ENCODE data around the gene SIX3.

SIX3 gene

DNA sequence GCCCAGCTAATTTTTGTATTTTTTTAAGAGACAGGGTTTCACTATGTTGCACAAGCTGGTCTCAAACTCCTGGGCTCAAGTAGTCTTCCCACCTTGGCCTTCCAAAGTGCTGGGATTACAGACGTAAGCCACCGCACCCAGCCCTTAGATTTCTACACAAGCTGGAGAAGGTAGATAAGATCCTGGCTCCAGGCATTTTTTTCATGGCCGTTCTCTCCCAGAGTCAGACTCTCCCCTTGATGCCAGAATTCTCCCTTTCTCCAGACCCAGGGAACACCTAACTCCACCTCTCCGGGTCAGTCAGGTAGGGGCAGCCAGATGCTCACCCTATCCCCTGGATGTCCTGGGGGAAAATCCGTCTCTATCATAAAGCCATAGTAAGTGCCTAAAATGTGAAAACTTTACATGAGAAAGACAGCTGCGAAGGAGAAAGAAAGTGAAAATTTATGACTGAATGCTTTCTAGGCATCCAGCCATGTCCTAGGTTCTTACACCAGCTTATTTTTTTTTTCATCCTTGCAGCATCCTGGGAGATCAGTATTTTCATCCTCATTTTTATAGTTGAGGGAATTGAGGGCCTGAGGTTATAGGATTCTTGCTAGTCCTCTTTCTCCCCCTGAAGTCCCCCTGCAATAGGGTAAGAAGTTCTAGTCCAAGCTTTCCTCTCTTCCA, 16.3 kb downstream of the SIX3 start:
- no peak for DNase-seq (ENCODE audit: low read depth in 3 of 3)

DNA sequence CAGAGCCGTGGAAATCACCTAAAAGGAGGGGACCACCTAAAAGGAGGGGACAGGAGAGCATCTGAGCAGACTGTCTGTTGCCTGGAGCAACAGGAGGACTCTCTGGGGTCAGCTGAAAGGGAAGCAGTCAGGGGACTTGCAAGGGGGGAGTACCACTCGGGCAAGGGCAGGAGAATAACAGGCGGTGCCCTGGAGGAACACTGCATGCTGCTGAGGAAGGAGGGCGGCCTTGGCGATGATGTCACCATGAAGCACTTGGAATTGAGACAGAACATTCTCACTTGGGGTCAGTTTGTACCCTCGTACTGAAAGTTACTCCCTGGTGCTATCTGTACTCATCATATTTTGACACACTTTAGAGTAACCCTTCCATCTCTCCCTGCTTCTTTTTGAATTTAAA, 18.4 kb downstream of the SIX3 start:
- DNase-seq (ENCODE audit: low read depth in 3 of 3) = no peak

DNA sequence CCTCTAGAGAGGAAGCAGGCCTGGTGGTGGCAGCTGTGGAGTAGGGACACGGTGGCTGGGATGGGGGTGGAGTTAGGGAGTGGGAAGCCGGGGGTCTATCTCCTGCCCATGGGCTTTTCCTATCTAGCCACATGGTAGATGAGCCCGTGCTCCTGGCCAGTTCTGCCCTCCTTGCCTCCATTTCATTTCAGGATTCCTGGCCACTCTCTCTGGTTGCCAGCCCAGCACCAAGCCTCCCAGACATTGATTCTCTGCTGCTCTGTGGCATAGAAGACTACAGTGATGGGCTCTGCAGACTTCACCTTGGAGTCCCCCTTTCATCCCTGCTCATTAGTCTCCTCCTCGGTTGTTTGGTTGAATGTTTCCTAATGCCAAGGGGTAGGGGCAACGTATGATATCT, 19.4 kb downstream of the SIX3 start:
- no peak for DNase-seq (ENCODE audit: low read depth in 3 of 3)

DNA sequence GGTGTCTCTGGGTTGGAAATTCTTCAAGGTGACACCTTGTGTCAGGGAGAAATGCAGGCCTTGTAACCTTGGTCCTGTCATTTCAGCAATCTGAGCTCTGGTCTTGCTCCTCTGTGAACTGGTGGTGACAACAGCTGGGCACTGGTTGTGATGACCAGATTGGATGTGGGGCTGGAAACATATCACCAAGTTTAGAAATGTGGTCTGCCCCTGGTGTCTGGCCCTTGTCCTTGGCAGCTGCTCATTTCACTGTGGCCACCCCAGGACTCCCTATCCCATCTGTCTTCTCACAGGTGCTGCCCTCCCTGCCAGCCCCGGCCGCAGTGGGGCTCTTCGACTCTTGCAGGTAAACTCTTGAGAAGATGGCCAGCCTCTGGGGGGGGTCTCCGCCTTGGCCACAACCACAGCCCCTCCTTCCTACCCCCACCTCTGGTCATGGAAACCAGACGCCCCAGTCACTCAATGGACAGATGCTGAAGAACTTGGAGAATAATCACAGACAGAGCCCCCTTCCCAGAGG, 20.7 kb downstream of the SIX3 start:
- no peak for DNase-seq (ENCODE audit: low read depth in 3 of 3)

DNA sequence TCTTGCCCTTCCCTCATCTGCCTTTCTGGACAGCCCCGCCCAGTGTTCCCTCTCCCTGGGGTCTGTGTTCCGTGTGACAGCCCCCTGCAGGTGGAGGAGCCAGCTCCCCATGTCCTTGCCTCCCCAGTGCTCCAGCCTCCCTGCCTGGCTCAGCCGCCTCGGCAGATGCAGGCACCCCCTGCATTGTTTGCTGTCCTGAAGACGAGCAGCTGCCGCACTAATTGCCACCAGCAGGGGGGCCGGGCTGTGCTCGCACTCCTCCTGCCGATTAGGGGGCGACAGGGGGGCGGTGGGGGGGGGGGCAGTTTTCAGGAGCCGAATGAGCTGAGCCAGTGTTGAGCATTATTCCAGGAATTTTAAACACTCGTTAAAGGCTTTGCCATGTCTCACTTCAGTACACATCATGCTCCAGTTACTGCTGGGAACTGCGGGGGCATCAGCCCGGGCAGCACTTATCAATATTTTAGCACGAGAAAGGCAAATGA, 23.3 kb downstream of the SIX3 start:
- no peak for DNase-seq (ENCODE audit: low read depth in 3 of 3)

DNA sequence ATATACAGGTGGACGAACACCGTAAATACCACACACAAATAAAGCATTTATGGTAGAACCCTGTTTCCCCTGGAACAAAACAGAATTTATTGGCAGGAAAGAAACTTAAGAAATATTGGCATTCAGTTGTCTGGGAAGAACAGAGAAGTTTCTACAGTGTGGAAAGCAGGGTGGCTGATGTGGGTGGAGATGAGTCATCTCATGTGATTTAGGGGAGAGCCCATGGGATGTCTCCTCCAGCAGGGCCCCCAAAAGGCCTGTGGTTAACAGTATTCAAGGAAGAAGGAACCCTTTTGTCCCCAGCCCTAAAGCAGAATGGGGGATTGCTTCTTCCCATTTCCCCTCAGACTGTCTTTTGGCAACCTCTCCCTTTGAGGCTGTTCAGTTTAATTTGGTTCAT, 24.2 kb downstream of the SIX3 start:
- DNase-seq (ENCODE audit: low read depth in 3 of 3) = no peak

DNA sequence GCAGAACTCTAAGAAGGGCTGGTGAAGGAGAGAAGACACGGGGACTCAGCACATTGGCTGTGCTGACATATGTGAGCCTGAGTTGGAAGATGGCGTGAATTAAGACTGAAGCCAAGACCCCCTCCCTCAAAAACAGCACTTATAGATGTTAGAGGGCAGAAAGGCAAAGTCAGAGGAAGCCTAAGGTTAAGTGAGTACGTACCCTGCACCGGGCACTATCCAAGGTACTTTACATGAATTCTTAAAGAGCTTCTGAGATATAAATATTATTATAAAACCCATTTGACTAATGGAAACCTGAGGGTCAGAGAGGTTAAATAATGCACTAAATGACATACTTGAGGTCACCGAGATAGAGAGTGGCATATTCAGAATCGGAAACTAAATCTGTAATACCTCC, 25.6 kb downstream of the SIX3 start:
- no peak for DNase-seq (ENCODE audit: low read depth in 3 of 3)

DNA sequence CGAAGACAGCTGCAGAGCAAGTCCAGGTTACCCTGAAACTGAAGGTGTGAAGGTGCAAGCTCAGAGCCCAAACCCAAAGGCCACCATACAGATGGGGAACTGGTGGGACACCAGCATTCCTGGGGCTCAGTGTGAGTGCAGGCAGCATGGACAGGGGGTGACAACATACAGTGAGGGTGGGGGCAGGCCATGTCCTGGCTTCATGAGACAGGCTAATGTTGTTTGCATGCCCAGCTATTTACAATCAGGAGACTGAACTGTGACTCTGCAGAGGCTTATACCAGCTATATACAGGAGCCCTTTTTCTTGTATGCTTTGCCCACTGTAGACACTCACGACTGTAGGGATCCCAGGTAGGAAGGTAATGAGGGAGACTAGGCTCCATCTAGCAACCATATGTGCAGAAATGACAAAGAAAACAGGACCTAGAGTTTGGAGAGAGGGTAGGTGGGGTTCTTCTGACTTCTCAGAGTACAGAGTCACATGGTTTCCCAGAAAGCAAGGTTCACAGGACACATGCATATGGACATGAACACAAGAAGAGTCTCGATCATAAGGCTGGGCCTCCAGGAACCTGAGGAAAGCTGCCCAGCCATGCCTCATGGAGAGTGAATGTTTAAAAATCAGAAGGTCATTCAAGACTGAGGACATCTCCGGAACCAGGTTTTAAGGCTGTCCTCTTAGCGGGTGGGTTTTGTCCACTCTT, 26.4 kb downstream of the SIX3 start:
- DNase-seq (ENCODE audit: low read depth in 3 of 3) = no peak

DNA sequence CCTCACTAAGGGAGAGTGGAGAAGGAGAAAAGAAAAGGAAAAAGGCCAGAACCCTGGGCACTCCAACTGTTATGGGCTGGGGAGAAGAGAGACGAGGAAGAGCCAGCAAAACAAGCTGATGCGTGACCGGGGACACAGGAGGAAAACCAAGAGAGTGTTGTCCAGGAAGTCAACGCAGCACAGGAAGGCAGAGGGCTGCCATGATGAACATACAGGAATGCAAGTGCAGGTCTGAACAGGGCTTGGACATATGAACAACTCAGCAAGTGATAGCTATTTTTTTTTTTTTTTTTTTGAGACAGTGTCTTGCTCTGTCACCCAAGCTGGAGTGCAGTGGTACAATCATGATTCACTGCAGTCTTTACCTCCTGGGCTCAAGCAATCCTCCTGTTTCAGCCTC, 28.4 kb downstream of the SIX3 start:
- no peak for DNase-seq (ENCODE audit: low read depth in 3 of 3)

DNA sequence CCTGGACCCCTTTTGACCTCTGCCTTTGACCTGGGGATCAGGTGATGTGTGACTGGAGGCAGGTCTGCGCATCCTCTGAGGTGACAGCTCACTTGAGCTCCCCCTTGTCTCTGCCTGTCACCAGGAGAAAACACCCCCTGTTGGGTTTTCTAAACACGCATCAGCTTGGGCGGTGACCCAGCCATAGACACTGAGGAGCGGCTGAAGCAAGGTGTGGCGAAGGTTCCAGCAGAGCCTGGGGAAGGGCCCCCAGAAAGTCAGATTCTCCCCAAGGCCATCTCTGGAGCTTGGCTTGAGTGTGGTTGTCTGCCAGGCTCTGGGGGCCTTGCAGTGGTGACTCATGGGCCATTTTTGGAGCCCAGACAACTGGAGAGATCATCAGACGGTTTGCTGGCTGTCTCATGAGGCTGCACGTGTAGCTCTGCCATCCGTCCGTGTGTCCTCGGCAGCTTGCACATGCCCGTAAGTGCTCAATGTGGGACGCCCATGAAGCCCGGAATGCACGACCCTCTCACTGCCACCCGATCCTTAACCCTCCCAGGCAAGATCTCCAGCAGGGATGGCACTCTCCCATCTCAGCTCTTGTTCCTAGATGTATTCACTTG, 29.4 kb downstream of the SIX3 start:
- DNase-seq (ENCODE audit: low read depth in 3 of 3) = no peak

DNA sequence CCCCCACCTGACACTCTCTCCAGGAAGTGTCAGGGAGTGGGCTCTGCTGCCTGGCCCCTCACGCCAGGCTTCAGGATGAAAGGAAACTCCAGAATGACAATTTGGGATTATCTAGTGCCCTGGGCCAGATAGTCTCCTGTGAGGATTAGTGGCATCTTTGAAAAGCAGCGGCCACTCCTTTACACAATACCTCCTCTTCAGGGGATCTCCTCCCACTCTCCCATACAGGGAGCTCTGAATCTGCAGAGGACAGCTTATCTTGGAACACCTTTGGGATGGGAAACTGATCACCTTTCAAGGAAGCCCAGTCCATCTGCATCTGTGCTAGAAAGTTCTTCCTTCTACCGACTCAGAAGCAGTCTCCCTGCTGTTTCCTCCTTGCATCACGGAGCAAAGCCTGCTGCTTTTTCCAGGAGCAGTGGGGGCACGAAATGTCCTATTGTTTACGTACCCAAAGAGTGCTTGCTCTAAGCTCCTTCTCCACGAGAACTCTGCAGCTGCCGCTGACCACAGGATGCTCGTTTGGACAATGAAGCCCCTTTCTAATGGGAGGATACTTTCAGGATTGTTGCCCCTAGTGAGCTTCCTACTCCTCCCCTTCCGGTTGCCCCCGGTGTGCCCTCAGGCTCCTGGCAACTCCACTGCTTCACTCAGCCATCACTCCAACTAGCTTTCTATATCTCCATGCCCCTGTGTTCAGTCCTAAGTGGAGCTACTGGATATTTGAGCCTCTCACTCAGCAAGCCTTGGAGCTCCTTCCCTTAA, 31.5 kb downstream of the SIX3 start:
- DNase-seq (ENCODE audit: low read depth in 3 of 3) = no peak

DNA sequence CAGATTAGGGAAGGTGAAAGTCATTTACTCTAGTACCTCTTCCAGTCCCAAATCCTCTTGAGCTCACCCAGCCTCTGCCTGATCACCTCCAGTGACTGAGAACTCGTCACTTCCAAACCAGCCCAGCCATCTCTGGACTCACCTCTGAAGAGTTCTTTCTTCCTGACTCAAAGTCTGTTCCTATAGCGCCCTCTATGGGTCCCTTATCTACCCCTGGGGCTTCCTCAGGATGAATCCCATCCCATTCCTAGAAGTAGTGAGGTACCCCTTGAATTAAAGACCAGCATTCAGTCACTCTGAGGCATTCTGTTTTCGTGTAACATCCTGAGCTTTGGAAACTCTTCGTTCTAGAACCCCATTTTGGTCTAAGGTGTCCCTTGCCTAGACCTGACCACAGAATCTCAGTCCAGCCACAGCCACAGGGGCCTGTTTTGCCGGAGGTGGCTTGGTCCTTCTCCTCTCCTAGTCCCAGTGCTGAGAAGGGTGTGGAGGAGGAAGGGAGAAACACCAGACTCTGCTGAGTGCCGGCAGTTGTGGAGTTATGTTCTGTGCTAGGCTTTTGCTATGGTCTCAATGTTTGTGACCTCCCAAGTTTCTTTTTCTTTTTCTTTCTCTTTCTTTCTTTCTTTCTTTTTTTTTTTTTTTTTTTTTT, 32.7 kb downstream of the SIX3 start:
- DNase-seq (ENCODE audit: low read depth in 3 of 3) = no peak

DNA sequence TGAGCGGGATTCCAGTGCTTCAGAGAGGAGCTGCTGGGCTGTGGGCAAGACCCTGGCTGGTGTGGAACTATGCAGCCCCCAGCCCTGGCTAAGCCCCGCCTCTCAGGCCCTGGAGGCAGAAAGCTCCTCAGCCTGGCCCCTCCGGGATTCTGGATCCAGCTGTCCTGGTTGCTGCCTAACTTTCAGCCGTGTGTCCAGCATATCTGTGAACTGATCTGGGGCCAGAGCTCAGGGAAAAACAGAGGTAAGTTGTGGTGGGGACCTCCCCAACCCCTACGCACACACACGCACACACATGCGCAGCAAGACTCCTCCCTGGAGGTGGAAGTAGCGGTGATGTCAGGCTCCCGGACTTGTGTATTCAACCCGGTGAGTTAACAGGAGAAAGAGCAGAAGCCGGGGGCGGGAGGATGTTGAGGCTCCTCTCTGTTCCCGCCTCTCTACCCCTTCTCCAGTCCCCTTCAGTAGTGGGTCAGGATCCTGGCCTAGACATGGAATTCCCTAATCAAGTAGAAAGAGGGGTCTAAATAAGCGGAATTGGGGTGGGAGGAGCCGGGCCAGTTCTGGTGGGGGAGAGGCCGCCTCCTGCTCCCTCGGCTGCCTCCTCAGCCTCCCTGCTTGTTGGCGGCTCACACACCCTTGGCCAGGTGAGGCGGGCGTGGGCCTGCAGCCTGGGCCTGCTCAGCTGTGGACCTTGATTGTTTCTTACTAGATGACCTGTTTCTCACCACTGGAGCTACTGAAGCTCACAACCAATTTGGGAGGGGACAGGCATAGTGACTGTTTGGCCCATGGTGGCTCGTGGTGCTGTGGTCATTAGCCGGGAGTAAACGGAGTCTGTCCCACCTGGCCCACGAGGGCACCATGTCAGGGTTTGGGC, 34.3 kb downstream of the SIX3 start:
- no peak for DNase-seq (ENCODE audit: low read depth in 3 of 3)

DNA sequence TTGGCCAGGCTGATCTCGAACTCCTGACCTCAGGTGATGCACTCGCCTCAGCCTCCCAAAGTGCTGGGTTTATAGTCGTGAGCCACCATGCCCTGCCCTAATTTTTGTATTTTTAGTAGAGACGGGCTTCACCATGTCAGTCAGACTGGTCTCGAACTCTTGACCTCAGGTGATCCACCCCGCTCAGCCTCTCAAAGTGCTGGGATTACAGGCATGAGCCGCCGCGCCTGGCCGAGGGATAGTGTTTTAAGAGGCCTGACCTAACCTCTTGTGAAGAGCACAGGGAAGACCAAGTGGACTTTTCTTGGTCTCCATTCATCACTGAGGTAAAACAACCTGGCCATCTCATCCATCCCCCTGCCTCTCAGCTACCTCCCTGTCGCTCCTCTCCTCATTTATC, 38.1 kb downstream of the SIX3 start:
- DNase-seq (ENCODE audit: low read depth in 3 of 3) = no peak

DNA sequence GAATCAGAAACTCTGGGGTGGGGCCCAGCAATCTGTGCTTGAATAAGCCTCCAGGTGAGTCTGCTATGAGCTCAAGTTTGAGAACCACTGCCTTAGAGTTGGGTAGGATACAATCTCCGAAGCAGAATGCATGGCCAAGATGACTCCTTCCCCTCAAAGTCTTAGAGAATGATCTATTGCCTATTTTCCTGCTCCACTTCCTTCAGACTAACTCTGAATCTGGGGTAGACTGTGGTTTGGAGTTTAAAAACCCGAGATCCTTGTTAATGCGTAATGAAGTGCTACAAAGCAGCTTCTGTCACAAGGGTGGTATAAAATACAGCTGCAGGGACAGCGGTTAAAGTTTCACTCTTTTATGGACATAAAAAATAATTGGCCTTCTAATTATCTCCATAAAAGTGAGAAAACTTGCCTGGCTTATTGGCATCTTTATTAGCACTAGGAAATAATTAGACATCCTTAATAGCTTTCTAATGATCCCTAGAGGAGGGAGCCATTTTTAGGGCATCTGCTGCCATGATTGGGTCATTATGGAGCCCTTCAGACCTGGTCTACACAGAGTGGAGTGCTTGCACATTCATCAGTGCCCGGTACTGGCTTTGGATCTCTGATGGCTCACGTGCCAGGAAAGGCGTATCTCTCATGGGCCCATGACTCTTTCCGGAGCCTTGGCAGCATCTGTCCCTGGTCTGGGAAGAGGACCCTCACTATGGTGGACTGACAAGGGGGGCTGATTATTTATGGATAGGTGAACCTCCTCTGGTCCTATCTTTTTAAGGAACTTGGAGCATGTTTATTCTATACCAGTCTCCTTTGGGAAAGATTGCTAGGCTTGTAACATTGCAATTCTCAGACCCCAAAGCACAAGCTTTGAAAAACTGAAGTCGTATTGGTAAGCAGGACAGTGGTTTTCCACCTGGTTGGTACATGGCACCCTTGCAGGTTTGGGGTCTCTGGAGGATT, 39.5 kb downstream of the SIX3 start:
- DNase-seq (ENCODE audit: low read depth in 3 of 3) = no peak

DNA sequence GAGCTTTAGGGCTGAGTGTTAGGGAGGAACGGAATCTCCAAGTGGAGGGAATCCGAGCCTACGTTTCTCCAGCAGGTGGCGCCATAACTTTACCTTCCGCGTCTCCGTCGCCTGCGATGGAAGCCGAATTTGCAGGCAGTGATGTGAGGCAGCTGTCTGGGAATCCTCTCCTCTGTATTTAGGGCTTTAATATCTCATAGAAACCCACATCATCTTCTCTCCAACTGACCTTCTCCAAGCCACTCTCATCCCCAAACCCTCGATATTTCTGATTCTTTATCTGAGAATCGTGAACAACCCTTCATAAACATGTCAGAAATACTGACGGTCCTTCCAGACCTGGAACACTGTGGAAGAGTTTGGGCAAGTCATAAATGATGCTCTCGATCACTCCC, 40.2 kb downstream of the SIX3 start:
- peak; percentile 26 to 65 (median 55) for DNase-seq (ENCODE audit: low read depth in 3 of 3)

DNA sequence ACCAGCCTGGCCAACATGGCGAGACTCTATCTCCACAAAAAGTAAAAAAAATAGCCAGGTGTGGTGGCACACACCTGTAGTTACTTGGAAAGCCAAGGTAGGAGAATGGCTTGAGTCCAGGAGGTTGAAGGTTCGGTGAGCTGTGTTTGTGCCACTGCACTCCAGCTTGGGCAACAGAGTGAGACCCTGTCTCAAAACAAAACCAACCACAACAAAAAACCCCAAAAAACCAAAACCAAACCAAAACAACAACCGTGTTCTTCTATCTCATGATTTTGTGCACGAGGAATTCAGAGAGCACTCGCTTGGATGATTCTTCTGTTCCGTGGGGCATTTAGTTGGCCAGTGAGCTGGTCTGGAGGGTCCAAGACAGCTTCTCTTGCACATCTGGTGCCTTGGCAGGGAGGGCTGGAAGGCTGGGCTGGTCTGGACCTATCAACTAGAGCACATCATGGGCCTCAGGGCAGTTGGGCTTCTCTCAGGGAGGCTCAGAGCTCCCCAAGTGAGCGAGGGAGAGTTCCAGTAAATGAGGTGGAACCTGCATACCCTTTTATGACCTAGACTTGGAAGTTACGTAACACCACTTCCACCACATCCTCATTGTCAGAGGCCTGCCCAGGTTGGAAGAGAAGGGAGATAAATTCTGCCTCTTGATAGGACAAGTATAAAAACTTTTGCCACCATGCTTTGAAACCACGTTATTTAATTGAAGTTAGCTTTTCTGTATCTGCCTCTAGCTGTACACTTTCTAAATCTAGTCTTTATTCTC, 42.5 kb downstream of the SIX3 start:
- DNase-seq (ENCODE audit: low read depth in 3 of 3) = no peak

DNA sequence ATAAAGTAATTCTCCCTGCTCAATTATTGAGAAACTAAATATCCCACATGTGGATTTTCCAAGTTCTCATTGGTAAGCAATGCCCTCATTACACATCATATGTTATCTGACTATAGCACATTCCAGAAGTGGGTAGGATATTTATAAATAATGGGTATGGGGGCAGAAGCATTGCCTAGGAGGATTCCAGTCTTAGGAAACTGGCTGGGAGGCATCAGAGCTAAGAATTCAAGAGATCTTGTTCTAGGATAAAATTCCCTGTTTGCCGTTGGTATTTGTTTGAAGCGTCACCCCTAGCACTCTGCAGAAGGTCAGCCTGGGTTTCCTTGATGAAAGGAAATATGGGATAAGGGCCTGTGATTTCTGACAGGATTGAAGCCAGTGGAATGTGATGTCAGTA, 47.7 kb downstream of the SIX3 start:
- DNase-seq (ENCODE audit: low read depth in 3 of 3) = no peak

DNA sequence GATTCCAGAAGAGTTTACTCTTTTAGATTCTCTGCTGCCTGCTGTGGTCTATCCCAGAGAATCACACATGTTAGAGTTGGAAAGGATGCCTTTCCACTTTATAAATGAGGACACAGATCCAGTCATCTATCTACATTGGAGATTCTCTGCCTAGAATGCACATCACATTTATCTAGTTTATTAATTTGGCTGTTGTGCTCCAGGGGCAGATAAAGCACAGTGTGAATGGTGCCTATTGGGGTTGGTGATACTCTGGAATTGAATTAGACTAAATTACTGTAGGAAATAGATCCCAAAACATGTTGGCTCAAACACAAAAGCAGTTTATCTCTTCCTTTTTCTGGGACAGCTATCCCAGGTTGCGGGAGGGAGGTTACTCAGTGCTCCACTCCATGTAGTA, 52.9 kb downstream of the SIX3 start:
- no peak for DNase-seq (ENCODE audit: low read depth in 3 of 3)

All from stimulated activated CD4-positive, alpha-beta T cell treated with anti-CD3 and anti-CD28 coated beads, TNF-alpha, amount 100 ng/mL, for 48 hours (primary cell).